Lung microvascular endothelial cell (primary cell): ENCODE results near the gene RSBN1L. TPM values are rescaled to one million over a fixed set of nuclear protein-coding genes. Genes with fewer than 3 reads are reported as not detected.
"Not testable (repeated sequence)": the region's sequence is repeated elsewhere in the genome, so short reads cannot be mapped to it uniquely, and the experiment has no call there.

Source experiments
- DNase-seq, 2 donors: peaks; one replicate each; pipeline versions ENCODE4 v3.0.0 to v3.0.0-alpha.2; 2010; ENCODE audit warnings: low read depth in 2 of 2
- total RNA-seq: library from RNA; depleted of rRNA; stranded (reverse); fragments of >200 nt; gene quantifications from 2 replicates; pipeline ENCODE4 v1.2.1, GENCODE V29; 2014

Gene RSBN1L
- total RNA-seq, 1 donor from 2014 or later: 10.3 TPM

- no peak for DNase-seq
Measured at GRCh38 chr7:77765906-77766800, 69.9 kb downstream of the RSBN1L start.

- no peak for DNase-seq
Measured at GRCh38 chr7:77766801-77767605, 70.7 kb downstream of the RSBN1L start.

GRCh38 chr7:77770316-77770715, 74.1 kb downstream of the RSBN1L start:
- DNase-seq: no peak

GRCh38 chr7:77771901-77772300, 75.6 kb downstream of the RSBN1L start:
- no peak for DNase-seq

GRCh38 chr7:77778535-77778934, 82.3 kb downstream of the RSBN1L start:
- DNase-seq: no peak

- DNase-seq: no peak
Measured at GRCh38 chr7:77782383-77782782, 86.1 kb downstream of the RSBN1L start.

GRCh38 chr7:77783111-77783510, 86.9 kb downstream of the RSBN1L start:
- DNase-seq: no peak

GRCh38 chr7:77783545-77783944, 87.3 kb downstream of the RSBN1L start:
- DNase-seq: no peak

GRCh38 chr7:77784426-77784825, 88.2 kb downstream of the RSBN1L start:
- DNase-seq: not testable (repeated sequence)

- no peak for DNase-seq
Measured at GRCh38 chr7:77786018-77786417, 89.8 kb downstream of the RSBN1L start.

GRCh38 chr7:77786741-77787140, 90.5 kb downstream of the RSBN1L start:
- DNase-seq: no peak

- DNase-seq: no peak
Measured at GRCh38 chr7:77788327-77788902, 92.2 kb downstream of the RSBN1L start.

- no peak for DNase-seq
Measured at GRCh38 chr7:77791336-77791735, 95.1 kb downstream of the RSBN1L start.

- no peak for DNase-seq
Measured at GRCh38 chr7:77791956-77792355, 95.7 kb downstream of the RSBN1L start.

- DNase-seq: no peak
Measured at GRCh38 chr7:77794000-77794399, 97.7 kb downstream of the RSBN1L start.

GRCh38 chr7:77796109-77796508, 99.8 kb downstream of the RSBN1L start:
- no peak for DNase-seq

- no peak for DNase-seq
Measured at GRCh38 chr7:77796960-77797359, 100.7 kb downstream of the RSBN1L start.

- DNase-seq: peak in 1 of 2 donors; percentile 68
Measured at GRCh38 chr7:77797734-77798393, 101.6 kb downstream of the RSBN1L start.

- DNase-seq: peak; percentile 99 to 100
Measured at GRCh38 chr7:77798394-77799077, 102.3 kb downstream of the RSBN1L start, which contains the start of the genes PHTF2 and TMEM60. TSS of gene PHTF2 (plus strand) at chr7:77798773. TSS of gene TMEM60 (minus strand) at chr7:77798434. CDS start at chr7:77794373, 4,061 bp downstream.

GRCh38 chr7:77799078-77799964, 103.1 kb downstream of the RSBN1L start:
- DNase-seq: peak in 1 of 2 donors; percentile 43
